ENCODE data around the gene SLC8A2.
"Not testable (repeated sequence)": the region's sequence is repeated elsewhere in the genome, so short reads cannot be mapped to it uniquely, and the experiment has no call there.

SLC8A2 gene

DNA sequence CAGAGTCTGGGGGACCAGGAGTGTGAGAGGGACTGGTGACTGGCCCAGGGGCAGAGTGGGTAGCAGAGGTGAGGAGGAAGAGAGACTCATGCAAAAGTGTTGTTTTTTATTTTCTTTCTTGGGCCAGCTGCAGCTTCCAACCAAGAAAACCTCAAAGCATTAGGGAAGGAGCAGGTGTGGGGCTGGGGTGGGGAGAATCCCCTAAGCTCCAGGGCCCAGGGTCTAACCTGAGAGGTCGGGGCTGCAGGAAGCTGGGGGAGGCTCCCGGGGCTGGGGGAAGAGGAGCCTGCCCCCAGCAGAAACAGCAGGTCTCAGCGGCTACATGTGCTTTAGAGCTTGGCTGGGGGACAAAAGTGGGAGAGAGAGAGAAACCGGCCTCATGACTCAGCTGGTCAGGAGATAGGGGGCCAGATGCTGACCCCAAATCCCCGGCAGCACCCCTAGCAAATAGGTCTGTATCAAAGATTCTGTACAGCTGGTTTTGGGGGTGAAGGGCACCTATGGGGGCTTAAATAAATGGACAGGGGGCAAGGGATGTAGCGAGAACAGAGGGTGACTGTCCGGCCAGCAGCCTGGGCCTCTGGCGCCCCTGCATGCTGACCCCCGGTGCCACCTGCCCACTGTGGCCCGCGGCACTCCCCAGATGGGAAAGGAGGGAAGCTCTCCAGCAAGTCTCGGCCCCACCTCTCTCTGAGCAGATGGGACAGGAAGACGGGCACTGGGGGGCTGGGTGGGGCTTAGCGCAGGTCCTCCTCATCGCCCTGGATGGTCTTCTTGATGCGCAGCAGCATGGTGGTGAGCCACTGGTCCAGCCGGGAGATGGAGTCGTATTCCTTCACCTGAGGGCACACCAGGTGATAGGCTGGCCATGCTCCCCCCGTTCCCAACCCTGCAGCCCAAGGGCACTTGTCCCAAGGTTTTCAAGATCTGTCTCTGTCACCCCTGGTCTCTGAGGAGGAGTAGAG is 16.1 kb upstream of the SLC8A2 start:
- DNase-seq (ENCODE audit: low read depth), result no peak

DNA sequence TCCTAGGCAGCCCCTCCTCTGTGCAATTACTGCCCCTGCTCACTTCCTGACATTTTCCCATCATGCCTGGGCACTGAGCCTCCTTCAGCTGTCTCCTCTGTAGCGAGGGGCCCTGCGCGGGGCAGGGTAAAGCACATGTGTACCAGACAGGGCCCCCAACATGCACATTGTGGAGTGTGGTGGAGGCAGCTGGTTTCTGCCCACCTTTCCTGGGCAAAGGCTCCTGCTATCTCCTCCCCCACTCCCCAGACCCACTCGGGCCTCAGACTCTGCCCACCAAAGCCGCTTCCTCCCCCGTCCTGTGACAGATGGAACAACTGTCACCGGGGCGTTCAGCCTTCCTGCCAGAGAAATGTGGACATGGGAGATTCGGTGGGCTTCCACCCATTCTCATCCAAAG is 15.2 kb upstream of the SLC8A2 start:
- DNase-seq (ENCODE audit: low read depth), result no peak

GRCh38 chr19:47486220-47486619 is 14.5 kb upstream of the SLC8A2 start:
- DNase-seq (ENCODE audit: low read depth), result not testable (repeated sequence)

GRCh38 chr19:47485210-47485609 is 13.5 kb upstream of the SLC8A2 start:
- DNase-seq (ENCODE audit: low read depth), result no peak

DNA sequence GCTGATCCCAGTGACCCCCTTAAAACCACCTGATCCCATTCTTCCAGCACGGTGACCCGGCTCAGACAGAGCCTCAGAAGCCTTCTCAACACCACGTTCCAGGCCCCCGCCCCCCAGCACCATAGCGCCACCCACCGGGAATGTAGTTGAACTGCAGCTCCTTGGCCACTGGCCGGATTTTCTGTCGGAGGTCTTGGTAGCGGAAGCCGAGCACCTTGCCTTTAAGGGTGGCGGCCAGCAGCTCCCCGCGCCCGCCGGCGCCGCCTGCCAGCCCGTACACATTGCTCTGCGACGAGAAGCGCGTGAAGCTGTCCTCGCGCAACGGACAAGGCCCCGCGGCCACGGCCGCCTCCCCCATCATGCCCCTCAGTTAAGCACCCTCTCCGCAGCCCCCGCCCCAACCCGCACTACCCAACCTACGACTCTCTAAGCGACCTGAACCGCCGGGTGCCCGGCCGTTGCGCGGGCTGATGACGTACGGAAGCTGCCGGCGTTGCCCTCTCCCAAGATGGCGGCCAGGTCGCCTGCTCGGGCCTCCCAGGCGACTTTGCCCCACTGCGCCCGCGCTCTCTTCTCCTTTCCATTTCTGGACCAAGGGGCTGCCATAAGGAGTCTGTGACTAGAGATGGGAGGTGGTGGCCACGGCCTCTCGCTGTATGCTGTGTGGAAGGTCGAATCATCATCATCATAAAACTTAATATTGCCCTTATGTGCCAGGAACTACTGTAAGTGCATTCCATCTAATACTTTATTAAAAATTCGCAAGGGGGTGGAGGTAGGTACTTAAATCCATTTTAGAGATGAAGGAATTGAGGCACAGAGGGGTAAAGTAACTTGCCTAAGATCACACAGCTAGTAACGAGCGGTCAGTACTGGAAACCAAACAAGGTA is 12.4 kb upstream of the SLC8A2 start, which contains the start of gene KPTN:
KPTN (minus strand) TSS at position 420 of the 891 bp plus-strand sequence; CDS start at position 361, 59 bp downstream.
- peak; percentile 81 for DNase-seq (ENCODE audit: low read depth)

DNA sequence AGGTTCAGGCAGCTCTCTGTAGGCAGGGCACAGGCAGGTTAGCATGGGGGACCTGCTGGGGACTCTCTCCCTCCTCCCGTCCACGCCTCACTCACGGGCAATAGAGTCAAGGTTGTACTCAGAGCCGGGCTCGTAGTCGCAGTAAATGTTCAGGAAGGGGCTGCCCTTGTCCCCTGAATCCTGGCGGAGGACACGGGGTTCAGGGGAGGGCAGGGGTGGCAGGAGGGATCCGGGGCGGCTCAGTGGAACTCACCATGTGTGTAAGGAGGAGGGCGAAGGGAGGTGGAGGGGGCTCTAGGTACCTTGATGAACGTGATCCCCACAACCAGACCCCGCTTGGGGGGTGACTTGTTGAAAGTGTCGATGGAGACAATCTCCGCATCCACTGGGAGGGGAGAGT is 11.5 kb upstream of the SLC8A2 start:
- no peak for DNase-seq (ENCODE audit: low read depth)

GRCh38 chr19:47481460-47482052 is 9.9 kb upstream of the SLC8A2 start:
- DNase-seq (ENCODE audit: low read depth), result no peak

DNA sequence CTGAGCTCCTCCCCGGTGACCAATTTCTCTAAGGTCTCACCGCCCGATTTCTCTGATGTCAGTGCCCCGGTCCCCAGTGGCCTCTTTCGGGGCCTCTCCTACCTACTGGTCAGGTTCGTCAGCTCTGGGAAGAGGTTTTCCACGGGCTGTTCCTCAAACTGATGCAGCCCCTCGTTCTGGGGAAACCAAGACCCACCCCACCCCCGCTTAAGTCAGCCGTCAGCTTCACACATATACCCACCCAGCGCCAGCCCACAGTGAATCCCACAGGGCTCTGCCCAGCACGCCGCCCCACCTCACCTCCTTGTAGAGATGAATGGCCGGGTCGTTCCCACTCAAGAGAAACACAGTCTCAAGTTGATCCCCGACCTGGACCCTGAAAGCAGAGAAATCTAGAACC is 9.0 kb upstream of the SLC8A2 start:
- DNase-seq (ENCODE audit: low read depth), result no peak

GRCh38 chr19:47479701-47480503 is 8.2 kb upstream of the SLC8A2 start:
- no peak for DNase-seq (ENCODE audit: low read depth)

DNA sequence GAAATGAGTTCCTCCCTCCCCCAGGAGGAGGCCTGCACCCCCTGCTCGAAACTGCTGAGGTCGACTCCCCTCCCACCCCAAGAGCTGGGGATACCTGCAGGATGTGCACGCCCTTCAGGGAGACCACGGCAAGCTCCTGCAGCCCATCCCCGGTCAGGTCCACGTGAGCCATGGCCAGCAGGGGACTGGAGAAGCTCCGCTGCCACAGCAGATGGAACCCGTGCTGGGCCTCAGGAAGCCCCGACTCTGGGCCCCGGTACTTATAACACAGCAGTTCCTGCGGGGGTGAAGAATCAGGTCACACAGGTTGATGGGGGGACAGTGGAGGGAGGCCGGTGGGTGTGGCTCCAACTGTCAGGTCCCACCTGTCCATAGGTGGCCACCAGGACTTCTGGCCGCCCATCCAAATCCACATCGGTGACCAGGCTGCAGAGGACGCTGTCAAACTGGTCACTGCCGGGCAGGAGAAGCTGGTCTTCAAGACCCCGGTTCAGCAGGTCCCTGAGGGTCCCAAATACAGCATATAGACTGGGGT is 4.8 kb upstream of the SLC8A2 start:
- no peak for DNase-seq (ENCODE audit: low read depth)

DNA sequence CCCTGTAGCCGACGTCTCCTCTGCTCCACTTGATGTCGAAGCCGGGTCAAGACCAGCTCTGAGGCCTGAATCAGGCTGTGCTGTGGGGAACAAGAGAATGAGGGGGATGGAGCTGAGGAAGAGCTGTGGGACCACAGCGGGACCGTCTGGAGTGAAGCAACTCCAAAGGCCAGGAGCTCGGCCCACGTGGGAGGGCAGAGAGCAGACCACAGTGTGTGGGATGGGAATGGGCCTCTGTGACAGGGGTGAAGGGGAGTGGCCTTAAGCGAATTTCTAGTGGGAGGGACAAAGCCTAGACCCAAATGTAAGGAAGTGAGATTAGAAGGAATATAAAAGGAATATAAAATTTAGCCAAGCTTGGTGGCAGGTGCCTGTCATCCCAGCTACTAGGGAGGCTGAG is 3.8 kb upstream of the SLC8A2 start:
- DNase-seq (ENCODE audit: low read depth), result no peak

GRCh38 chr19:47473336-47473735 is 1.6 kb upstream of the SLC8A2 start:
- DNase-seq (ENCODE audit: low read depth), result no peak

GRCh38 chr19:47471381-47471732 is 336 bp downstream of the SLC8A2 start:
- DNase-seq (ENCODE audit: low read depth), result no peak

DNA sequence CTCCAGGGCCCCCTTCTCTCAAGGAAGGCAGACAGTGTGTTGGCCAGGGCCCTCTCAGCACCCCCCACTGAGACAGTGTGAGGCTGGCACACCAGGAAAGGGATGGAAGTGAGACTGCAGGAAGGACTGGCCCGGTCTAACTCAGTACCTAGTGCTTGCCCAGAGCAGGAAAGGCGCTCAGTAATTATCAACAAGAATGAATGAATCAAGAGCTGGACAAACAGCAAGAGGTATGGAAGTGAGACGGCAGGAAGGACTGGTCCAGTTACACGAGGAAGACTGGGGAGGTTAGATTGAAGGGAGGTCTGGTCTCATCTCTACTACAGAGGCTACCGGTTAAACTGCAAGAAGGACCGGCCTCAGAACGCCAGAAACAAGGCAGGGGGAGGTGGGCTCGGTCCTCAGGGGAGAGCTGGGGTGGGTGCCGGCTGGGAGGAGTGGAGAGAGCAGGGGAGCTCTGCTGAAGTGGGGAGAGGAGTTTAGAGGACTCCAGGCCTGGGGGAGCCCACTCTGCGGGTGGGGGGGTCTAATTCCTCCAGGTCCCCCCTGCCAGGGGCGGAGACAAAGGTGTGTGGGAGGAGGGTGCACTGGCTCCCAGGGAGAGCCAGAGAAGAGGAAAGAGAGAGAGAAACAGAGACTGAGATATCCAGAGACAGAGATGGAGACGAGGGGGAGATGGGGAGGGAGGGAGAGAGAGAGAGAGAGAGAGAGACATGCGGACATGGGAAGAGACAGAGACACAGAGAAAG is 1.1 kb downstream of the SLC8A2 start:
- DNase-seq (ENCODE audit: low read depth), result no peak

DNA sequence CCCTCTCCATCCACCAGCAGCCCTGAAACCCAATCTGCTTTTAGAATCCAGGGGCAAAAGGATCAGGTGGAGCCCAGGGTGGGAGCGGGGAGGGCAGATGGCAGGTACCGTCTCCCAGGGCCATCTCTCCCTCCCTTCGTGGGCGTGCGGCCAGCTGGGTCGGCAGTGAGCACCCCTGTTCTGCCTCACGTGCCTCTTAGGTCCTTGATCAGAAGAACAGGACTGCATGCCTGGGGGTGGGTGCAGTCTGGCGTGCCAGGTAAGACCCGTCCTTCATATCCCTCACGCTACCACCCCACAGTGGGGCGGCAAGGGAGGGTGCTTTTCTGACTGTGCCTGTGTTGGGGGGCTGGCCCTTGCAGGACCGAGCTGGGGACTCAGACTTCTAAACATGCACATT is 2.0 kb downstream of the SLC8A2 start:
- DNase-seq (ENCODE audit: low read depth), result no peak

GRCh38 chr19:47469363-47469700 is 2.4 kb downstream of the SLC8A2 start:
- no peak for DNase-seq (ENCODE audit: low read depth)

- DNase-seq (ENCODE audit: low read depth), result no peak
These were observed 3.8 kb downstream of the SLC8A2 start for GRCh38 chr19:47467914-47468313.

- DNase-seq (ENCODE audit: low read depth), result no peak
These were observed 5.7 kb downstream of the SLC8A2 start for GRCh38 chr19:47465957-47466356.

GRCh38 chr19:47464675-47465419 is 6.8 kb downstream of the SLC8A2 start:
- no peak for DNase-seq (ENCODE audit: low read depth)

GRCh38 chr19:47461876-47462275 is 9.8 kb downstream of the SLC8A2 start:
- DNase-seq (ENCODE audit: low read depth), result no peak
